Neural cell (in vitro differentiated cells): ENCODE data around the gene NPFFR1.
"Not testable (repeated sequence)": the region's sequence is repeated elsewhere in the genome, so short reads cannot be mapped to it uniquely, and the experiment has no call there.

Experiments
- CTCF ChIP-seq: fragments of 450-650 bp; IDR thresholded peaks from 2 replicates; pipeline ENCODE4 v1.5.1; 2014; ENCODE audit warnings: antibody characterized with exemption, mild to moderate bottlenecking, moderate library complexity; ENCODE audit not compliant: poor library complexity, severe bottlenecking
- POLR2AphosphoS5 ChIP-seq: IDR thresholded peaks from 2 replicates; pipeline ENCODE4 v1.6.1; 2012

- TF ChIP-seq CTCF, POLR2AphosphoS5: not testable (repeated sequence)
Observed at GRCh38 chr10:70257816-70258215, 26.0 kb downstream of the NPFFR1 start.
